ENCODE results near the gene CDCA7L.
"Not testable (repeated sequence)": the region's sequence is repeated elsewhere in the genome, so short reads cannot be mapped to it uniquely, and the experiment has no call there.

The CDCA7L gene

DNA sequence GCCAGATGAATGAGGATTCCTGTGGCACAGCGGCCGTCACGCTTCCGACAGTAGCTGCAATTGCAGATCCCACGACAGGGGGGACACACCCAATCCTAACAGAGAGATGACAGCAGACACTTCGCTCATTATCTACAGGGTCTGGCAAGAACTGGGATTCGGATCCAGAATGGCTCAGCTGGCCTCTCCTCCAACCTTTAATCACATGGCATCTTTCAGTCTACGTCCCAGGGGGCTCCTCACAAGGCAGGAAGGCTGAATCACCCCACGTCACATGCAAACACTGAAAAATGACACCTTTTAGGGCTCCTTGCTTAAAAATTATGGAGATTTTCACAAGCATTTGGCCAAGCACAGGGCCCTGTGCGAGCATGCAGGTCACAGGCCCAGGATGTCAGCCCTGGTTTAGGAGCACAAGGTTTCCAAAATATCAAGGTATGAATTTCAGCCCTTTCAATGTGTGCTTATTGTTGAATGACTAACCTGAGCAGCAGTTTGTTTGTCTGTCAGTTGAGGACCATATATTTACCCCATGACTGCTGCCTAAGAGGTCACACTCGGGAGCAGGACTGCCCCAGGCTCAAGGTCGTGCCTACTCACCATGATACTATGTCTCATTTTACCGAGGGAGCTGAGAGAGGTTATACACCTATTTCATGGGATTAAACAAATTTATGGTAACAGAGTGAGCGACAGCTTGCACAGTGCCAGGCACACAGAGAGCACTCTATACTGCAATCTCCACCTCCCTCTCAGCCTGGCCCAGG, 42.5 kb downstream of the CDCA7L start:
- DNase-seq: no peak

DNA sequence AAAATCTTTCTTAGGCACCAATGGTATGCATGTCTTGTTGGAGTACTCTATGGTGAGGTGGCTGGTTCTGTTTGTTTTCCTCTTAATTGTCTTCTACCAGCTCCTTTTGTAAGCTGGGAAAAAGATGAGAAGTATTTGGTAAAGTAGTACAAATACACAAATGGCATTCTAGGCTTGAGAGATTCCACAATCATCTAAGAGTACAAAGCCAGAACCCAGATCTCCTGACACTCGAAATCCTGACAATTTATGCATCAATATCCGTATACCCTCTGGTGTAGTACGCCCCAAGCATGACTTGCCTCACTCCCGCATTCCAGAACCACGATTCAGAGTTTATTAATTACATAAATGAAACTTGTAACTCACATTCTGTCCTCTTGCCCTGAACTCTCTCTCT, 43.5 kb downstream of the CDCA7L start:
- no peak for DNase-seq

- no peak for DNase-seq
Measured at GRCh38 chr7:21898265-21898930, 47.3 kb downstream of the CDCA7L start.

GRCh38 chr7:21893401-21893800, 52.3 kb downstream of the CDCA7L start:
- no peak for DNase-seq

- DNase-seq: no peak
Measured at GRCh38 chr7:21891291-21891690, 54.4 kb downstream of the CDCA7L start.

DNA sequence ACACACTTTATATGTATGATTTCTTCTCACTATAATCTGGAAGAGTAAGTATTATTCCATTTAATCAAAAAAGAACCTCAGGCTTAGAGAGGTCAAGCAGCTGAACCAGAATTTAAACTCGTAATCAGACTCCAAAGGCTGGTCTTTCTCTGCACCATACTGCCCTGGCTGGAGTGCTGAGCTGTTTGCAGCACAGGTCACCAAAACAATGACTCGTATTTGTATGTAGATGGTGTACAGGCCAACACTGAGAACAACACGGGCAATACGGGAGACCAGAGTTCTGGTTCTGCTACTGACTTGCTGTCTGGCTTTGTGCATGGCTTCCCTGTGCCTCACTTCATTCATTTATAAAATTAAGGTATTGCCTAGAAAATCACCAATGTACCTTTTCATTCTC, 57.9 kb downstream of the CDCA7L start:
- DNase-seq: no peak

DNA sequence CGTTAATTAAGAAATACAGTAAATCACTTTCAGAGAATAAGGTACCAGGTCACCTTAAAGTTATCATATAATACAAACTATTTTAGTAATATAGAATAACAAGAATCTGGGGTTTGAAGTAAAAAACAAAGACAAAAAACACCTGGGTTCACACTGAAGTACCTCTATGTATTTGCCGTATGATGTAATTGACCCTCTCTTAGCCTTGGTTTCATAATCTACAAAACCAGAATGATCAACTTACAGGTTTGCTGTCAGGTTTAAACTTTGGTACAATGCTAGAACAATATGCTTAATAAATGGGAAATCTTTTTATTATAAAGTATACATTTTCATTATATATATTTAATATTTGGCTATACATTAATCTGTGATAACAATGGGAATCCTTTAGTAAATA, 58.3 kb downstream of the CDCA7L start:
- no peak for DNase-seq

DNA sequence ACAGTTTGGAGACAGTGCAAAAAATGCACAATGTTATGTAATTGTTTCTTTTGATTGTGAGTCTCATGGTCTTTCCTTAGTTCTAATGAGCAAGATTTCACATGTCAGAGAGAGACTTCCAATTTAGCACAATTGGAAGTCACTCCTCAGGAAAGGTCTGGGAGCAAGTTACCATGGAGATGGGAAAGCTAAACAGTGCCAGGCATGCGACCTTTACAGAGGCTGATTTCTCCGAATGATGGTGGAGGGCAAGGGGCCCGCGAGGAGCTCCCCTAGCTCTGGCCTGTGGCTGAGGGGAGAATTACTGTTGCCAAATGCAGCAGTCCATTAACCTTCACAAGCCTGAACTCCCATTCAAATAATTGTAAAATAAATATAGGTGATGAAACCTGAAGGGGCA, 59.3 kb downstream of the CDCA7L start:
- no peak for DNase-seq

- DNase-seq: no peak
Measured at GRCh38 chr7:21884496-21884895, 61.2 kb downstream of the CDCA7L start.

- not testable (repeated sequence) for DNase-seq
Measured at GRCh38 chr7:21883501-21883900, 62.2 kb downstream of the CDCA7L start.

DNA sequence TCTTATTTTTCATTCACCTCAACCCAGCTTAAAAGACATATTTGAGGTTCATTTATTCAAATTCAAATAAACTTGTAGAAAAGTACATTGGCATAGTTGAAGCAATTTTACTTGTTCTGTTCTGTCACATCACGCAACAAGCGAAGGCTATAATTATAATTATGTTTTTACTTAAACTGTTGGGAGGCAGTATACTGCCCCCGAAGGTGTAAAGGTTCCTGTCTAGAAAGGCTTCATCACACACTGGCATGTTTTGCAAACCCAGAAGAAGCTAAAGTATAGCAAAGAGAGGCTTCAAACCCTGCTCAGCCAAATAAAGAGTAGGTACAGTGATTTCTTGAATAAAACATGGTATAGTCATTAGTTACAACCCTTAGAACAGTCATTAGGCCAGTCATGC, 62.6 kb downstream of the CDCA7L start:
- DNase-seq: no peak

- DNase-seq: no peak
Measured at GRCh38 chr7:21869785-21870402, 75.8 kb downstream of the CDCA7L start.

GRCh38 chr7:21868576-21868850, 77.2 kb downstream of the CDCA7L start:
- DNase-seq: no peak

DNA sequence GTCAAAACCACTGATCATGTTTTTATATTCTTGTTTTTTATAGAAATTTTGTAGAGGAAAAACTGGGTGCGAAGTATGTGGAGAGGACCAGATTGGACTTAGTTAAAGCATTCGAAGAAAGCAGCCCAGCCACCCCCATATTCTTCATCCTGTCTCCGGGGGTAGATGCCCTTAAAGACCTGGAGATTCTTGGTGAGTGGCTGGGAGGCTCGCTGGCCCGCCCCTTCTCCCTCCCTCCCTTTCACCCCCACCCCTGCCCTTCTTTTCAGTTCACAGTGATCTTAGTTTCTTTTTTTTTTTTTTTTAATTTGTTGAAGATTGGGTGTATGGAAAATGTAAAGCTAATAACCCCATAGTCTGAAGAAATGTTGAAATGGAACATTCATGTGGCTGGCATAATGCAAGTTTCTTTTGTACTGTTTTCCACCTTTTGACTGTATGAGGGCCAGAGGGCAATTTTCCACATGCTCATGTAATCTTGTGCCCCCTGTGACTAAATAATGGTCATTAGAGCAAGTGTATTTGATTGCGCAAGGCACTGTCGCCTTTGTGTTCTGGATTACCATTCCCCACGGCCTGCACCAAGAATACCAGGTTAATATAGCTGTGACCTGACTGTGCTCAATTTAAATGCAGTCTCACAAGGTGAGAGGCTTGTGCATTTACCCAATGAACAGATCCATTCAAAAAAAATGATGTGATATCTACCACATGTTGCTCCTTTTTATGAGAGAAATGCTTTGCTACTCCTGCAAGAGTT, 77.7 kb downstream of the CDCA7L start:
- no peak for DNase-seq

GRCh38 chr7:21867226-21867625, 78.5 kb downstream of the CDCA7L start:
- no peak for DNase-seq

- no peak for DNase-seq
Measured at GRCh38 chr7:21866731-21867130, 79.0 kb downstream of the CDCA7L start.

GRCh38 chr7:21865631-21866204, 80.0 kb downstream of the CDCA7L start:
- not testable (repeated sequence) for DNase-seq

GRCh38 chr7:21851559-21851967, 94.1 kb downstream of the CDCA7L start:
- DNase-seq: no peak
